ENCODE data around the gene CXorf66. TPM values are rescaled to one million over a fixed set of nuclear protein-coding genes. Genes with fewer than 3 reads are reported as not detected.

CXorf66 gene
- total and polyA plus RNA-seq, 2 of the 8 experiments (the other 6 are each of a cell fraction or from before 2014, with no cell fraction given) = not detected

DNA sequence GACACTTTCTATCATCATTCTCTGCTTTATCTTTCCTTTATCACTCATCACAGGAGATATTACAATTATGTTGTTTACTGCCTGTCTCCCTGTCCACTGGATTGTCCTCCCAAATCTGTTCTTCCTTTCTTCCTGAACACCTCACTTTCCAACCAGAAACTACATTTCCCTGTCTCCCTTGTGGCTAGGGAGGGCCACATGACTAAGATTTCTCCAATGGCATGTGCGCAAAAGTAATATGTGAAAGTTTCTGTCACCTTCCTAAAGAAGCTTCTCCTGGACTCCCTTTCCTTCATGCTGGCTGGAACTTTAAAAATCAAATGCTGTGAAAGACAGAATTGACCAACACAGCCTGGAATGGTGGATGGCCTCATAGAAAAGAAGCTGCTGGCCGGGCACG lies 58.2 kb downstream of the CXorf66 start:
- DNase-seq (ENCODE audit: low read depth in 1 of 2, low spot score in 2 of 2) (no peak), FAIRE-seq (no peak)
- H4K20me1 ChIP-seq (replicated peaks in 1 of 2; ENCODE audit: control insufficient read depth in 1 of 2, insufficient read depth in 2 of 2, low read length in 2 of 2) = peaks cover 0 to 2% of the 10 kb centered on the region in 2 experiments
- H3K23me2 ChIP-seq (ENCODE audit: low read depth, low read length) = no peaks in the 10 kb centered on the region
- H2BK5ac ChIP-seq (ENCODE audit: low read depth, low read length) = no peak overlapping the region
- H4K8ac ChIP-seq (ENCODE audit: extremely low read depth, insufficient read depth, low read length) = no peak overlapping the region
- no peaks in the 10 kb centered on the region for H3K36me3 ChIP-seq (ENCODE audit: control insufficient read depth in 2 of 4, insufficient read depth in 4 of 4, low read length in 3 of 4)
- WGBS, 2 experiments (ENCODE audit: extremely low coverage in 1 of 2, insufficient coverage in 1 of 2, insufficient read length in 1 of 2, insufficient replicate concordance in 2 of 2, low coverage in 1 of 2, low lambda C conversion rate in 2 of 2, missing lambda C conversion rate in 1 of 2) = 92% methylated on average over 3 of the region's 3 CpGs; no CpG with 5 or more reads in 1 of the 2 experiments
- no peak overlapping the region for H4K5ac ChIP-seq (ENCODE audit: insufficient read length, low read depth, low read length)
- no peak overlapping the region for H3K4me2 ChIP-seq (ENCODE audit: insufficient read depth in 1 of 2, low read depth in 2 of 2, low read length in 2 of 2)
- H3K4me1 ChIP-seq (replicated peaks in 1 of 4; ENCODE audit: control insufficient read depth in 3 of 4, insufficient read depth in 4 of 4, low read length in 3 of 4) = peaks cover 0 to 4% (median 0%) of the 10 kb centered on the region in 4 experiments; a peak in 2 of 7 replicates
- no peak overlapping the region for H2BK12ac ChIP-seq (ENCODE audit: low read depth, low read length)
- TF ChIP-seq TAF7 (optimal IDR thresholded peaks at IDR 0.05; ENCODE audit: borderline replicate concordance, low read depth, low read length) (no peak), SAP30 (IDR thresholded peaks at IDR 0.05; ENCODE audit: insufficient read depth, insufficient replicate concordance, low read length) (no peak)
- TF ChIP-seq, protein P1, sequence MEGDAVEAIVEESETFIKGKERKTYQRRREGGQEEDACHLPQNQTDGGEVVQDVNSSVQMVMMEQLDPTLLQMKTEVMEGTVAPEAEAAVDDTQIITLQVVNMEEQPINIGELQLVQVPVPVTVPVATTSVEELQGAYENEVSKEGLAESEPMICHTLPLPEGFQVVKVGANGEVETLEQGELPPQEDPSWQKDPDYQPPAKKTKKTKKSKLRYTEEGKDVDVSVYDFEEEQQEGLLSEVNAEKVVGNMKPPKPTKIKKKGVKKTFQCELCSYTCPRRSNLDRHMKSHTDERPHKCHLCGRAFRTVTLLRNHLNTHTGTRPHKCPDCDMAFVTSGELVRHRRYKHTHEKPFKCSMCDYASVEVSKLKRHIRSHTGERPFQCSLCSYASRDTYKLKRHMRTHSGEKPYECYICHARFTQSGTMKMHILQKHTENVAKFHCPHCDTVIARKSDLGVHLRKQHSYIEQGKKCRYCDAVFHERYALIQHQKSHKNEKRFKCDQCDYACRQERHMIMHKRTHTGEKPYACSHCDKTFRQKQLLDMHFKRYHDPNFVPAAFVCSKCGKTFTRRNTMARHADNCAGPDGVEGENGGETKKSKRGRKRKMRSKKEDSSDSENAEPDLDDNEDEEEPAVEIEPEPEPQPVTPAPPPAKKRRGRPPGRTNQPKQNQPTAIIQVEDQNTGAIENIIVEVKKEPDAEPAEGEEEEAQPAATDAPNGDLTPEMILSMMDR (IDR thresholded peaks at IDR 0.05; ENCODE audit: control extremely low read depth in 1 of 3, insufficient read depth in 1 of 3, low read depth in 1 of 3, low read length in 3 of 3) = no peak
- TF ChIP-seq, protein P2, sequence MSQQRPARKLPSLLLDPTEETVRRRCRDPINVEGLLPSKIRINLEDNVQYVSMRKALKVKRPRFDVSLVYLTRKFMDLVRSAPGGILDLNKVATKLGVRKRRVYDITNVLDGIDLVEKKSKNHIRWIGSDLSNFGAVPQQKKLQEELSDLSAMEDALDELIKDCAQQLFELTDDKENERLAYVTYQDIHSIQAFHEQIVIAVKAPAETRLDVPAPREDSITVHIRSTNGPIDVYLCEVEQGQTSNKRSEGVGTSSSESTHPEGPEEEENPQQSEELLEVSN (IDR thresholded peaks at IDR 0.05) = no peak
- H3K4ac ChIP-seq (replicated peaks; ENCODE audit: insufficient read length, low read depth, low read length) = no peak overlapping the region
- H3K4me3 ChIP-seq (ENCODE audit: extremely low read depth in 1 of 4, insufficient read depth in 2 of 4, low read depth in 3 of 4, low read length in 4 of 4) = no peak overlapping the region
- no peak overlapping the region for H3K9ac ChIP-seq (replicated peaks in 1 of 4; ENCODE audit: extremely low read depth in 1 of 4, low read depth in 3 of 4, low read length in 3 of 4)
- no peak overlapping the region for H4K91ac ChIP-seq (replicated peaks; ENCODE audit: insufficient read length, low read length)
- H3K56ac ChIP-seq (replicated peaks; ENCODE audit: insufficient read length, low read depth, low read length) = no peak overlapping the region
- H2AFZ ChIP-seq (ENCODE audit: low read length) = no peak overlapping the region
- H3K18ac ChIP-seq (ENCODE audit: extremely low read depth, low read length) = no peak overlapping the region
- H3K79me2 ChIP-seq (ENCODE audit: control insufficient read depth in 1 of 2, insufficient read depth in 2 of 2, low read length in 2 of 2) = peaks cover 0 to 54% of the 10 kb centered on the region in 2 experiments; a peak in 2 of 4 replicates
- CTCF ChIA-PET (ENCODE audit: partially characterized antibody) = no interaction called here
- H2BK20ac ChIP-seq (ENCODE audit: low read length) = no peak overlapping the region
- no peak overlapping the region for H3K23ac ChIP-seq (ENCODE audit: insufficient read length)
- H3K9me3 ChIP-seq (ENCODE audit: insufficient read depth in 2 of 2, low read depth in 1 of 2, low read length in 1 of 2) = no peaks in the 10 kb centered on the region
- H2BK120ac ChIP-seq (replicated peaks; ENCODE audit: low read depth, low read length) = no peak overlapping the region
- H2AK5ac ChIP-seq (ENCODE audit: low read depth, low read length) = no peak overlapping the region
- H3K79me1 ChIP-seq (ENCODE audit: low read depth, low read length) = no peaks in the 10 kb centered on the region; the same call in 1 of the 2 replicates
- H3K27ac ChIP-seq (ENCODE audit: low read depth, low read length) = no peak overlapping the region
- no peaks in the 10 kb centered on the region for H3K27me3 ChIP-seq (replicated peaks in 1 of 4; ENCODE audit: control insufficient read depth in 3 of 4, extremely low read depth in 1 of 4, insufficient read depth in 3 of 4, low read length in 3 of 4)
- no peak overlapping the region for H3K14ac ChIP-seq (ENCODE audit: insufficient read length)
- POLR2A ChIA-PET (ENCODE audit: partially characterized antibody) = no interaction called here
- H2BK15ac ChIP-seq (ENCODE audit: low read length) = no peak overlapping the region

Data from H1 (cell line).